Muscle layer of colon (tissue), 2 donors: Measurements from ENCODE around the gene OR2A42.
"Not testable (repeated sequence)": the region's sequence is repeated elsewhere in the genome, so short reads cannot be mapped to it uniquely, and the experiment has no call there.

ENCODE experiments used
- H3K27ac ChIP-seq: one replicate; pipeline ENCODE4 v1.7.0; 2013; ENCODE audit warnings: low read depth, mild to moderate bottlenecking, low read length, moderate library complexity
- H3K27me3 ChIP-seq, 2 donors: one replicate each; pipeline ENCODE4 v1.7.0; 2013; ENCODE audit warnings: low read length in 2 of 2, mild to moderate bottlenecking in 2 of 2; ENCODE audit not compliant: insufficient read depth in 2 of 2, control insufficient read depth in 1 of 2
- H3K36me3 ChIP-seq: one replicate; pipeline ENCODE4 v1.7.0; 2013; ENCODE audit warnings: mild to moderate bottlenecking, low read length; ENCODE audit not compliant: insufficient read depth
- H3K4me1 ChIP-seq: one replicate; pipeline ENCODE4 v1.7.0; 2013; ENCODE audit warnings: mild to moderate bottlenecking, low read length; ENCODE audit not compliant: insufficient read depth
- H3K4me3 ChIP-seq, 2 donors: one replicate each; pipeline ENCODE4 v1.7.0; 2013; ENCODE audit warnings: low read length in 2 of 2, low read depth in 1 of 2, mild to moderate bottlenecking in 1 of 2, moderate library complexity in 1 of 2
- H3K9ac ChIP-seq: one replicate; pipeline ENCODE4 v1.7.0; 2013; ENCODE audit warnings: low read length
- H3K9me3 ChIP-seq: one replicate; pipeline ENCODE4 v1.7.0; 2013; ENCODE audit warnings: mild to moderate bottlenecking, low read length
- donor health status: abdominal sarcoma.
- donor health status: Adenocarcinoma of cecum.

Gene OR2A42

GRCh38 chr7:144255471-144255897, 16.1 kb upstream of the OR2A42 start:
- Histone ChIP-seq H3K27me3 (no peaks in the 10 kb centered on the region), H3K9ac (no peak overlapping the region), H3K4me1 (no peaks in the 10 kb centered on the region), H3K36me3 (no peaks in the 10 kb centered on the region), H3K27ac (no peak overlapping the region), H3K4me3 (no peak overlapping the region), H3K9me3 (no peaks in the 10 kb centered on the region)

- H3K27me3 ChIP-seq, H3K4me1 ChIP-seq, H3K9ac ChIP-seq, H3K4me3 ChIP-seq, H3K9me3 ChIP-seq, H3K36me3 ChIP-seq, H3K27ac ChIP-seq: not testable (repeated sequence)
Observed at GRCh38 chr7:144252307-144252706, 12.9 kb upstream of the OR2A42 start.

DNA sequence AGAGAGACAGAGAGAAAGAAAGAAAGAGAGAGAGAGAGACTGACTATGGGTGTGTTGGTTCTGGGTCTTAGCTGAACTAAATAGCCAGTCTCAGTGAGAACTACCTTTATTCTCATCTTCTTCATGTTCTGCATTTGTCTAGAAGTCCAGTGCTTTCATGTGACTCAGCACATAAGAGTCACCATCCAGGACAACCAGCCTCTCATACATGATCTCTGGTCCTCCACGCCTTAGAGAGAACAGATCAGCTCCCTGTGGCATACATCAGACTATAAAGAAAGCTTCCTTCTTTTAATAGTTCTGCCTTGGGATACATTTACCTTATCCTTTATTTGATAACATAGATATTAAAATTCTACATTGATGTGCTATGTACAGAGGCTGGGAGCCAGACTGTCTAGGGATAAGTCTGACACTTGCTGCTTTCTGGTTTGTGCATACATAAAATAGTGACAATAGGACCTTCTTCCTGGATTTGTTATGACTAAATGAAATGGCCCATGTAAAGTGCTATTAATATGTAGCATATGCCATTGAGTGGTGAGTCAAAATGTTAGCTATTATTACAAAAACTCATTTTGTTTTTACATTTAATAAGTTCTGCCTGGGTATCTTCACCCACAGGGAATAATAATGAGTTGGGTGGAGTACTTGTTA, 8.4 kb upstream of the OR2A42 start:
- H3K9me3 ChIP-seq, H3K27me3 ChIP-seq, H3K4me1 ChIP-seq, H3K9ac ChIP-seq, H3K4me3 ChIP-seq, H3K27ac ChIP-seq, H3K36me3 ChIP-seq: not testable (repeated sequence)

- H3K9me3 ChIP-seq, H3K4me3 ChIP-seq, H3K4me1 ChIP-seq, H3K27me3 ChIP-seq, H3K9ac ChIP-seq, H3K27ac ChIP-seq, H3K36me3 ChIP-seq: not testable (repeated sequence)
Observed at GRCh38 chr7:144246967-144247366, 7.6 kb upstream of the OR2A42 start.

- H3K4me1 ChIP-seq, H3K36me3 ChIP-seq, H3K4me3 ChIP-seq, H3K27ac ChIP-seq, H3K27me3 ChIP-seq, H3K9me3 ChIP-seq, H3K9ac ChIP-seq: not testable (repeated sequence)
Observed at GRCh38 chr7:144245372-144245771, 6.0 kb upstream of the OR2A42 start.

DNA sequence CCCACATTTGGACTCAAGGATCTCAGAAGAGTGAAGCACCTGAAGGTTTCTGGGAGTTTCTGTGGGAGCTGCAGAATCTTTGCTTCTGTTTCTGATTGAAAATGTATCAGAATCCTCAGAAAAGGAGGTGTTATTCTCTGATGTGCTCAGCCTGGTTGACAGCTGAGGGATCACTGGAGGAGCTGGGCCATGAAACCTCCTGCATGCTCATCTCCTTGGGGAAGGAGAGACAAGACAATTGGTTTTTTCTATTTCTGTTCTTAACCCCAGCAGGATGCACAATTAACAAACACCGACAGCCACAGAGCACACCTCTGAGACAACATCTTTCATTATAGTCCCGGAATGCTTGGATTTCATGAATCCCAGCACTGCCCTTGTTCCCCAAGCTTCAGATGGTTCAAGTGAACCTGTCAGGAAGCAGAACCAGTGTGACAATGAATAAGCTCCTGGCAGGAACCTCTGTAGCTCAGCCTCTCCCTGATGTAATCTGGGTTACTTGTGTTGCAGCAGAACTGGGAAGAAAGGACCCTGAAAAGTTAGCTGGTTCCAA, 799 bp downstream of the OR2A42 start:
- H3K9me3 ChIP-seq, H3K9ac ChIP-seq, H3K27ac ChIP-seq, H3K4me1 ChIP-seq, H3K36me3 ChIP-seq, H3K27me3 ChIP-seq, H3K4me3 ChIP-seq: not testable (repeated sequence)

- not testable (repeated sequence) for H3K4me1 ChIP-seq, H3K9ac ChIP-seq, H3K27ac ChIP-seq, H3K4me3 ChIP-seq, H3K9me3 ChIP-seq, H3K36me3 ChIP-seq, H3K27me3 ChIP-seq
Observed at GRCh38 chr7:144233039-144233438, 6.4 kb downstream of the OR2A42 start.

DNA sequence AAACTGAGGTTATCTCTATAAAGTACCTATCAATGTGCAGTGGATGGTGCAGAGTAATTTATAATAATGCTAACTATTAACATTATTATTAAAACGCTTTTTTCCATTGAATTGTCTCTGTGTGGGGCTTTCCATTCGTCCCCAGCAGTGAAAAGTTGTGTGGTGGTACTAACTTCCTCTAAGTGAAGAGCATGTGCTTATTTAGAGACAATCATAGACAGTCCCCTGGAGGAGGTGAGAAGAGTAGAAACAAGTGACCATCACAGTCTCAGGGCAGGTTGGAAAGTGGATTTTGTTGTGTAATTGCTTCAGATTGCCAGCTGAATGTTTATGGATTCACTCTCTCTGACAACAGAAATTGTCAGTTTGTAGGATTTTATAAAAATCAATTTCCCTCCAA, 8.4 kb downstream of the OR2A42 start:
- not testable (repeated sequence) for H3K4me3 ChIP-seq, H3K36me3 ChIP-seq, H3K27me3 ChIP-seq, H3K4me1 ChIP-seq, H3K9me3 ChIP-seq, H3K27ac ChIP-seq, H3K9ac ChIP-seq

DNA sequence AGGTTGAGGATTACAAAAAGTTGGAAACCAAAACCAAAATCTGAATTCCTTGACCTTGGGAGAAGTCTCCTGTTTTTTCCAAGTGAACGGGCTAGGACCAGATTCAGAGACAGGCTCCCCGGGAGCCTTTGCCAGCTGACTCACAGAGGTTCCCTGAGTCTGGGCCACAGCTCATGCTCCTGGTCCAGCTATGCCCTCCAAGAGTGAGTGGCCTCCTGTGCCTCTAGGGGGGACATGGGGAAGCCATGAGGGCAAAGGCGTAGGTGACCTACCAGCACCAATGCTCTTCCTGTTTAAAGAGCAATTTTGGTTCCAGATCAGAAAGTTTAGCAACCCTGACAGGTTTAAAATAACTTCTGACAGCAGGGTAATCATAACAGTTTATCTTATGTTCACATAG, 10.6 kb downstream of the OR2A42 start:
- H3K4me3 ChIP-seq, H3K36me3 ChIP-seq, H3K27me3 ChIP-seq, H3K9me3 ChIP-seq, H3K27ac ChIP-seq, H3K4me1 ChIP-seq, H3K9ac ChIP-seq: not testable (repeated sequence)

GRCh38 chr7:144226866-144227265, 12.5 kb downstream of the OR2A42 start:
- not testable (repeated sequence) for H3K9me3 ChIP-seq, H3K4me3 ChIP-seq, H3K4me1 ChIP-seq, H3K9ac ChIP-seq, H3K36me3 ChIP-seq, H3K27me3 ChIP-seq, H3K27ac ChIP-seq

DNA sequence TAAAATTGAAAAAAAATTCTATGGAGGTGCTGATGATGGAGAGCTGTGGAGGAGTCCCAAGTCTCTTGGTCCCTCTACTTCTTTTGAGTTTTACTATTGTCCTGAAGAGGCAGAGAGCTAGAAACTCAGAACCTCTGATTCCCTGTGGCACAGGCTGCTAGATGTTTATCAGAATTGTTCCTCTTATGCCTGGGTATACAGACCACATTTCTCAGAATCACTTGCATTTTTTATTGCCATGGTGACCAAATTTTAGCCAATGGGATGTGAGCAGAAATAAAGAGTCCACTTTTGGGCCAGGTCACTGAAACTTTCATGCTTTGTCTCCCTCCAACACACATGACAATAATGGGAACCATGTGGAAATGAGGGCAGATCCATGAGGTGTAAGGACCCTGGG, 15.7 kb downstream of the OR2A42 start:
- H3K4me1 ChIP-seq, H3K9ac ChIP-seq, H3K9me3 ChIP-seq, H3K27ac ChIP-seq, H3K27me3 ChIP-seq, H3K4me3 ChIP-seq, H3K36me3 ChIP-seq: not testable (repeated sequence)

- H3K4me1 ChIP-seq, H3K36me3 ChIP-seq, H3K9me3 ChIP-seq, H3K27me3 ChIP-seq, H3K4me3 ChIP-seq, H3K9ac ChIP-seq, H3K27ac ChIP-seq: not testable (repeated sequence)
Observed at GRCh38 chr7:144220531-144220930, 18.9 kb downstream of the OR2A42 start.
